Measurements from ENCODE around the gene KDELR1.
"Not testable (repeated sequence)": the region's sequence is repeated elsewhere in the genome, so short reads cannot be mapped to it uniquely, and the experiment has no call there.

Gene KDELR1

DNA sequence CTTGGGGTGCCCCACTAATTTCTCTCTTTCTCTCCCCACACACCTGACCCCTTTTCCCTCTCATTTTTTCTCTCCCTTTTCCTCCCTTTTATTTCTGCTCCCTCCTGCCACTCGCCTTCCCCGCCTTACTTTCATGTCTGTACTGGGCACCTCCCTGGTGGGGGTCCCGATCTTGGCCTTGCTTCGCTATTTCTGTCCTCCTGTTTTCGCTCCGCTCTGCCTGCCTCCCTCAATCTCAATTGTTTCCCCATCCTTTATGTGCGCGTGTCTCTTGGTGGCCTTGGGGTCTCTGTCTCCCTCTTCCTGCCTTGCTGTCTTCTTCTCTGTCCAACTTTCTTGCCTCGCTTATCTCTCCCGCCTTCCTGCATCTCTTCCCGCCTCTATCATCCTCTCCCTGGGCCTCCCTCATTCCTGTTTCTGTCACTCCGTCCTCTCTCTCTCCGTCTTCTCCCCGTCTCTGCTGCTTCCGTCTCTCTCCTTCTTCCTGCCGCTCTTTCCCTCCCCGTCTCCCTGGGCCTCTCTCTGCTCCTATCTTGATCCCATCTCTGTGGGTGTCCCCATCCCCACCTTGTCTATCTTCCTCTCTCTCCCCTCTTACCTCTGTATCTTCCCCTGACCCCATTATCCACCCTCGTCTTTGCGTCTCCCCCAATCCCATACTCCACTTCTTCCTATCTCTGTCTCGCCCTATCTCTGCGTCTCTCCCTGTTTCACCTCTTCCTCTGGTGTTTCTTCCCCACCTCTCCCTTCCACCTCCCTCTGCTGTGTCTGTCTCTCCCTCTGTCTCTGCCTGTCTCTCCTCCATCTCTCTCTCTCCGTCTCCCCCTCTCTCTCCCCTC, 6.1 kb upstream of the KDELR1 start:
- no peak for DNase-seq

DNA sequence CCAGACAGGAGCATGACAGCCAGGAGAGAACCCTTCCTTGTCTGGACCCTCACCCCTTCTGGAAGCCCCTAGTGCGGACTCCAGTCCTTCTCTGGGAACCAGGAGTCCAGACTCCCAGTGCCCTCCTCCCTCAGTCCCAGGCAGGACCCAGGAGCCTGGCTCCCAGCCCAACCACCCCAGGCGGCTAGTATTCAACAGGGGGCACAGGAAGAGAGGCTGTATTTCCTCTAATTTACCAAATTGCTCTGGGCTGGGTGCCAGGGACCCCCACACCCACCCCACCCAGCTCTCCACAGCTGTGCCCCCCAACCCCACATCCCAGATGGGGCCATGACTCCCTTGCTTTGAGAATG, 5.4 kb upstream of the KDELR1 start:
- no peak for DNase-seq

DNA sequence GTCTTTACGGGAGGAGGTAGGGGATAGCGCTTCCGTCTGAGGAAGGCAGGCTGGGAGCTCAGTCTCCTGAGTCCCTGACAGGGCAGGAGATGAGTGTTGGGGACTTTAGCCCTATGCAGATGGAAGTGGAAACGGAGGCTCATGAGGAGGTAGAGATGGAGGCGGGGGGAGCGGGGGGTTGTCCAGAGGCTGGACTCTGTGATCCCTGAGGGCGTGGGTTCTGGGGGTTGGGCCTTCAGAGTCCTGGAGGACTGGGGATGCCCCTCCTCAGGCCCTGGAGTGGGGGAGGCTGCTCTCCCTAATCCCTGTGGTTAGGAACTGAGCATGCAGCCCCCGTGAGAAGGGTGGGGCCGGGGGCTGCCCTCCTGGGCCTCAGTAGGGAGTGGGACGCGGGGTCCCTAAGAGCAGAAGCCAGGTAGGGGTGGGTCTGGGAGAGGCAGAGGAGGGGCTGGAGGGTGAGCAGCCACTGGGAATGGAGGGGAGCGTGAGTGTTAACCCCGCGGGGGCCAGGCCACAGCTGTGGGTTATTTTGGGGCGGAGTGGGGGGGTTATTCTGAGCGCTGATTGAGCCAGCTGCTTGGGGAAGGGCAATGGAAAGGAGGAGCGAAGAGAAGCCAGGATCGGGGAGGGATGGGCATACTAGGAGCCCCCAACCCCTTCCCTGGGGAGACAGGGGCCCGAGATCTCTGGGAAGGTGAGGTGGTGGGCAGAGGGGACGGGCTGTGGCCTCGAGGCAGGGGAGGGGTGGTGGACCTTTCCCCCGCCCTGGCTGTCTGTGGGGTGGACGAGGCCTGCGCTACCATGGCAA, 4.9 kb upstream of the KDELR1 start:
- DNase-seq, result no peak

DNA sequence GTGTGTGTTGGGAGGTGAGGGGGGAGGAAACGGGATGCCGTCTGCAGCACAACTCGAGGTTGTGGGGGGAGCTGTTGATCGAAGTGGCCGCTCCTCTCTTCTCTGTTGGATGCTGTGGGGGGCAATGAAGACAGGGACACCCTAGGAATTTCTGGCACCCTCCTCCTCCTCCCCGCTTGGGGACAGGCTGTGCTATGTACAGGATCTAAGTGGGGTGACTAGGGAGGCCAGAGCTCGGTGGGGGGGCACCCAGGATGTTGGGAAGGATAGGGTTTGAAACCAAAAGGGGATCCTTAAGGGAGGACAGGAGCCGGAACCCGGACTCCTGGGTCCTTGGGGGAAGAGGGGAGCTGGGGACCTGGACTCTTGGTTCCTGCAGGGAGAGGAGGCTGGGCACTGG, 4.1 kb upstream of the KDELR1 start:
- DNase-seq, result no peak

DNA sequence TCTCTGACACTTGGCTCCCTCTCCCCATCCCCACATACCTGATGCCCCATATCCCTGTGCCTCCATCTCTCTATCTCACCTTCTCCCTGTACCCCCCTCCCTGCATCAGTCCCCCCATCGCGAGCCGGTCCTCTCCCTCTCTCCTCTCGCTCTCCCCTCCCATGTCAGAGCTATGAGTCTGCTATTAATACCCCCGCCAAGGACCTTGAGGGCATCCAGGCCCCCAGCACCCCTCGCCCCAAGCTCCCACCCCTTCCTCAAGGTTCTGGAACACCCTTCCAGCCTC, 3.8 kb upstream of the KDELR1 start:
- DNase-seq, result no peak

DNA sequence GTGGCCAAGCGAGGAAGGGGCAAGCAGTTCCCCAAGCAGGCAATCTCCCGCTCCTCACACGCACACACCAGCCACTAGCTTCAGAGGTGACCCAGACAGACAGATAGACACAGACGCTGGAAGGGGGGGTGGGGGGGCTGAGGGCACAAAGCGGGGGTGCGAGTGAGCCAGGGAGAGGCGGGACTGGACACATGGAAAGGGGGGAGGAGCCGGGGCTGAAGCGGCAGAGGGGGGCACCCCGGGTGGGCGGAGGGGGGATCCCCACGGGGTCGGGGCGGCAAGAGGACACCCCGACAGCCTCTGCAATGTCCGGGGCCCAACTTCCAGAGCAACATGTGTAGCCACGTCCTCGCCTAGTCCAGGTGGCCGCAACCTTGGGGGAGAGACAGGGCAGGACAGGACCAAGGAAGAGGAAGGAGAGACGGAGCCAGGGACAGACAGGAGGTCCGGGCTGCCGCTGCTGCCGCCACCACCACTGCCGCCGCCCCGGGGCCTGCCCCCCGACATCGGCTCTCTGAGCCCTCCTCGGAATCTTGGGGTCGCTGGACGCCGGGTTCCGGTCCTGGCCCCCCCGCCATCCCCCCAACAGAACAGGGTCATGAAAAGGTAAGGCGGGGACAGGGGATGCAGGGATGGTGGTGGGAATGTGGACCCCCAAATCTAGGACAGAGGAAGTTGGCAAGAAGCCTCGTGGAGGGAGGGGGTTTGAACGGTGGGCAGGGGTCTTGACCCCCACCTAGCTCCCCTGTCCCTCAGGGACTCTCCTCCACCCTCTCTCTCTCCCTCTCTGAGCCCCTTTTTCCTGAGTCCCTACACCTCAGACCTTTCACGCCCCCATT, 3.2 kb upstream of the KDELR1 start:
- no peak for DNase-seq

DNA sequence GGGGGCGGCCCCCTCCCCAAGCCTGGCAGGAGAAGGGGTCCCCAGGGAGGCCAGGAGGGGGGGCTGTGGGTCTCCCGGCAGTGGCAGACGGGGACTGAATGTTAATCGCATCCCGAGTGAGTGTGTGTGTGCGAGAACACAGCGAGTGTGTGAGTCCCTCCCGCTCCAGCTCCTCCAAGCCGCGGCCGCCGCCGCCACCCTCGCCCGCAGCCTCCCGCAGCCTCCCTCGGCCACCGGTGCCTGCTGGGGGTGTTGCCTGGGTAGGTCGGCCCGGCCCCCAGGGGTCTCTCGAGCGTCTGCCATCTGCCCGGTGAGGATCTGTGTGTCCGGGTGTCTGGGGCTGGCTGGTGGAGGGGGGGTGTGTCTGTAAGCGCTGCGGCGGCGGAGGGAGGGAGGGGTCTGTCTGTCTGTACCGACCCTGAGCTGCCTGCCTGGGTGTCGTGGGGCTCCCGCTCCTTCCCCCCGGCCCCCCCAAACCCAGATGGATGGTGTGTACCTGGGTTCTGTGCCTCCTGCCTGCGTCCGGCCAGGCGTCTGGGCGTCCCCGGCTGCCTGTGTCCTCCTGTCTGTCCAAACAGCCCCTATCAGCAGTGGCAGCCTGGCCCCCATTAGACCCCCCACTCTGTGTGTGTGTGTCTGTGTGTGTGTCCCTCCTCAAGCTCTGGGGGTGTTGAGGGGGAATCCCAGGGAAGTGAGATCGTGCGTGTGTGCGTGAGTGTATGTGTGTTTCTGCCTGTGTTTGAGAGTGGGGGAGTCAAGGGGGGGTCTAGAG, 2.4 kb upstream of the KDELR1 start, which contains the start of gene GRIN2D:
TSS of gene GRIN2D (plus strand) at position 110 of the 772 bp plus-strand sequence. CDS start 4,725 bp downstream, outside the sequence.
- no peak for DNase-seq

DNA sequence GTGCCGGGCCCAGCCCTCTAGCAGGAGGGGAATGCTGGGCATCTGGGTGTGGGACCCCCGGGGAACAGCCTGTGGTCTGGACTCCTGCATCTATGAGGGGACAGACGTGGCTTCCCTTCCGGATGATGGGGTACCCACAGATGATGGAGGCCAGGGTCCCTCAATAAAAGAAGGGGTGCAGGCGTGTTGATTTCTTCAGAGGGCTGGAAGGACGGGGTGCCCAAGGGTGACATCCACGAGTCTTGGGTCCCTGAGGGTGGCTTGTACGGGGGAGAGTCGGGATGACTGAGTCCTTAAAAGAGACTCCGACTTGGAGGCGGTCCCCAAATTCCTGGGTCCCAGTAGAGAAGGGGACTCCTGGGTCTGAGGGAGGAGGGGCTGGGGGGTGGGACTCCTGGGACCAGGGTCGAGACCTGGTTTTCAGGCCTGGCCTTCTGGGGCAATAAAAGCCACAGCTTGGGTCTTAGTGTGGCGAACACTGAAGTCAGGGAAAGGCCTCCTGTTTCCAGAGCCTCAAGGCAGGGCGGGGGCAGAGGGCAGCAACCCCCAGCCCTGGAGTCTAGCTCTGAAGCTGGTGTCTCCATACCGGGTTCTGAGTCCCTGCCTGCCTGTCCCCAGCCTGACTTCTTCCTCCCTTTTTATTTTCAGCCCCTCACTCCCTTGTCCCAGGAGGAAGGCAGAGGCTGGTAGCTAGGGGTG, 1.7 kb upstream of the KDELR1 start:
- DNase-seq, result no peak

DNA sequence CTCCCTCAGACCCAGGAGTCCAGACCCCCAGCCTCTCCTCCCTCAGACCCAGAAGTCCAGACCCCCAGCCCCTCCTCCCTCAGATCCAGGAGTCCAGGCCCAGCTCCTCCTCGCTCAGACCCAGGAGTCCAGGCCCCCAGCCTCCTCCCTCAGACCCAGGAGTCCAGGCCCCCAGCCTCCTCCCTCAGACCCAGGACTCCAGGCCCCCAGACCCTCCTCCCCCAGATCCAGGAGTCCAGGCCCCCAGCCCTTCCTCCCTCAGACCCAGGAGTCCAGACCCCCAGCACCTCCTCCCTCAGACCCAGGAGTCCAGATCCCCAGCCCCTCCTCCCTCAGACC, 624 bp upstream of the KDELR1 start:
- not testable (repeated sequence) for DNase-seq

DNA sequence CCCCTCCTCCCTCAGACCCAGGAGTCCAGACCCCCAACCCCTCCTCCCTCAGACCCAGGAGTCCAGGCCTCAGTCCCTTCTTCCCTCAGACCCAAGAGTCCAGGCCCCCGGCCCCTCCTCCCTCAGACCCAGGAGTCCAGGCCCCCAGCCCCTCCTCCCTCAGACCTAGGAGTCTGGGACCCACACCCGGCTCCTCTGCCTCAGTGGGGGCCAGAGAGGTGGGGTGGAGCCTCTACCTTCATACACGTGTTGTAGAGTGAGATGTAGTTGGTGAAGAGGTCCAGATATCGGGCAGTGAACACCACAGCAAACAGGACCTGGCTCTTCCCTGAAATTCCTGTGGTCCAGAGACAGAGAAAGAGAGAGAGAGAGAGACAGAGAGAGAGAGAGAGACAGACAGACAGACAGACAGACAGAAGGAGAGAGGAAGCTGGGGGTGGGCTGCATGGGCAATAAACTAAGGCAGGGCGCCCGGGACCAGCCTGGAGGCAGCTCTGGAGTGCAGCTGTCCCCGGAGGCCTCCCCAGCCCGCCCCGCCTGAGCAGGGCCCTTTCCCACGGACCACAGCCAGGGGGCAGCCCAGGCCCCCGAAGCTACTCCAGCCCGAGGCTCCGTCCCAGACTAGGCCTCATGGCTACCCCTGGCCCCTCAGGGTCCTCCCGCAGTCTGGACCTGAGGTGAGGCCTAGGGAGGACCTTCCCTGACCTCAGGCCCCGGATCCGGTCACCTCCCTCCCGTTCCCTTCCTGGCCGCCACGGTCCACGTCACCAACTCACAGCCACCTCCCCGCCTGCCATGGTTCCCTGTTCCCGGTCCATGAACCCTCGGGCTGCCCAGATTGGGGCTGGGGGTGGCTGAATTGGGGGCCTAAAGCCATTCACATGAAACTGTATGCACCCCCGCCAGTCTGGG, 907 bp downstream of the KDELR1 start:
- peak; percentile 44 for DNase-seq

DNA sequence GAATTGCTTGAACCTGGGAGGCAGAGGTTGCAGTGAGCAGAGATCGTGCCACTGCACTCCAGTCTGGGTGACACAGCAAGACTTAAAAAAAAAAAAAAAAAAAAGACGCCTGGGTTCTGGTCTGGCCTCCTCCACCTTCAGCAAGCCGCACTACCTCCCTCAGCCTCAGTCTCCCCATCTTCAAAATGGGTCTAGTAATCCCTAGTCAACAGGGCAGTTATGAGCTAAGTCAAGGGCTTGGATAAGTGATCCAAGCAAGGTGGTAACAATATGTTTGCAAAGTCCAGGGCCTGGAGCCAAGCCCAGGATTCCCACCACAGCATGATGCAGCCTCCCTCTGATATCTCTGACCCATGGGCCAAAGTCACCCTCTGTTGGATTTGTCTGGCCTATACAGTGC, 4.4 kb downstream of the KDELR1 start:
- no peak for DNase-seq

DNA sequence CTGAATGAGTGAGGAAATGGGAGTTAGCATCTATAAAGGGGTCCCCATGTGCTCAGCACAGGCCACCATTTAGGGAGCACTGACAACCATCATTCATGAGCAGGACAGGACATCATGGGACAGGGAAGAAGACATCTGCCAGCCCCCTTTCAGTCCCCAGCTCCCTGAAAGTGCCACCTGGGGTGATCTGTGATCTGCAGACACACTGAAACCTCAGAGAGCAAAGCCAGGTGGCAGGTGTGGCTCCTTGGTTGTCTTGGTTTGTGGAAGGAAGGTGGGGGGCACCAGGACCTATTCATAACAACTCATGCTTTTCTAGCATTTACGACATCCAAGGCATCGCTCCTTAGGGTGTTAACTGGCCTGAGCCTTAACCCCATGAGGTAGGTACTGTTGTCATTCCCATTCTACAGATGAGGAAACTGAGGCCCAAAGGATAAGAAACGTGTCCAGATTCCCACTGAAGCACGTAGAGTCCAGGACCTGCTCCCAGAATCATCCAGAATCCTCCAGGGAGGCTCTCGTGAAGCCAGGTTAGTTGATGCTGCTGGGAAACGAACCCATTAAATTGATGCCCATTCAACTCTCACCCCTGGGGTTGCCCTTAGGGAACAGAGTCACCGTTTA, 5.8 kb downstream of the KDELR1 start:
- no peak for DNase-seq

DNA sequence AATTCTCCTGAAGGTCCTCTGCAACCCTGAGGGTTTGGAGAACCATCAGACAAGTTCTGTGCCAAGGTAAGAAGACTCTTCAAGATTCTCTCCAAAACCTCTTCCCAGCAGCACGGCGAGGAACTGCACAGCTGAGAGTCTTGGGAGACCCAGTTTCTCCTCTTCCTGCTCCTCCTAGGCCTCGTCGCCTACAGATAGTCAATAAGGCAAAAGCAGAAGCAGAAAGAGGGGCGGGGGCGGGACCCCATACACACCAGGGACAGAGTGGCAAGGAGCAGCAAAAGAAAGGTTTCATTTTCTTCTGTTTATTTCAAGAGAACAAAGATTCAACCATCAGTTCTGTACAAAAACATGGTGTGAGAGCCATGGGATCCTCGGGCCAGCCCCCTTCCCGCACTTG, 9.1 kb downstream of the KDELR1 start:
- DNase-seq, result no peak

DNA sequence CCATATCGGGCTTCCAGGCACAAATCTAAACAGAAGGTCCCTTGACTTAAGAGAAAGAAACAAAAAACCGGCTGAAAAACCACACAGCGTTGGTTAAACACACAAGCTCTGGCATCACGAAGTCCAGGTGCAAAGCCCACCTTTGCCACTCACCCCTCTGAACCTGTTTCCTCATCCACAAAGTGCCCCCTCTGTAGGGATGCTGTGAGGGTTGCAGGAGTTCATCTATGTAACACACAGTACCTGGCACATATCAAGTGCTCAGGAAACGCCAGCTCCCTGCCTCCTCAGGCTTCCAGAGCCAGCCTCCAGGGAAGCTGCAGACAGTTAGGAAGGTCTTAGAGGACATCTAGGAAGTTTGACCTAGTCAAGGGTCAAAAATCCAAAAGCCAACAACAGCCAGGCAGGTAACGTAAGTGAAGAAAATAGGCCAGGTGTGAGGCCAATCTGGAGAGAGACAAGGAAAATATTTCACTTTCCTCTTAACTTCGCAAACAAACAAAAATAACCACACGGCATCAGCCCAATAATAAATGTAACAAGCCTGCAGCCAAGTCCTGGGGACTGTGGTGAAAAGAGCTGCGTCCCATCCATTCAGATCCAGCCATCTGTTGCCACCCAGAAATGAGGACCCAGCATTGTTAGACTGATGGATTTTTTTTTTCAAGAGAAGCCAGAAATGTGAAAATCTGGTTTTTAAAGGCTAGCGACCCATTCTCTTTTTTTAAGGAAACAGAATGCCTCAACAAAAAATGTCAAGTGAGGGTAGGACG, 10.0 kb downstream of the KDELR1 start:
- no peak for DNase-seq

DNA sequence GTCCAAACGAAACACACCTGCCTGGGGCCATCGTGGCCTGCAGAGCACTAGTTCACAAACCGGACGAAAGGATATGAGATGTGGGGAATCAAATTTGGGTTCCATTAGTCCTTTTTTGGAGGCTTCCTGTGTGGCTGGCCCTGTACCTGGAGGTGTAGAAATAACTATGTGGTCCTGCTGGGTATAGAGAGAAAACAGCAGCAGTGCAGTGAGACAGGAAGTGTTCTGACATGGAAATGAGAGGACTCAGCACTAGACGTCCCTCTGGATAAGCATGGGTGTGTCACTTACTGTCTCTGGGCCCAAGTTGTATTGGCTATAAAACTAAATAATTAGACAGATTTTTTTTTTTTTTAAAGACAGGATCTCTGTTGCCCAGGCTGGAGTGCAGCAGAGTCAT, 12.3 kb downstream of the KDELR1 start:
- DNase-seq, result no peak

DNA sequence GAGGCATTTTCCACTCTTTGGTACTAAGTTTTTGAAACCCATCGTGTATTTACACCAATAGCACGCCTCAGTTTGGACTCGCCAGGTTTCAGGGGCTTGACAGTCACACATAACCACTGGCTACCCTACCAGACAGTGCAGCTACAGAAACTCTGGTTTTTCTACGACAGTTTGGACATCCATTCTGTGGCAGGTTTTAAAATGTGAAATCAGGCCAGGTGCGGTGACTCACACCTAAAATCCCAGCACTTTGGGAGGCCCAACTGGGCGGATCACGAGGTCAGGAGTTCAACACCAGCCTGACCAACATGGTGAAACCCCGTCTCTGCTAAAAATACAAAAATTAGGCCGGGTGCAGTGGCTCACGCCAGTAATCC, 13.2 kb downstream of the KDELR1 start:
- DNase-seq, result no peak

DNA sequence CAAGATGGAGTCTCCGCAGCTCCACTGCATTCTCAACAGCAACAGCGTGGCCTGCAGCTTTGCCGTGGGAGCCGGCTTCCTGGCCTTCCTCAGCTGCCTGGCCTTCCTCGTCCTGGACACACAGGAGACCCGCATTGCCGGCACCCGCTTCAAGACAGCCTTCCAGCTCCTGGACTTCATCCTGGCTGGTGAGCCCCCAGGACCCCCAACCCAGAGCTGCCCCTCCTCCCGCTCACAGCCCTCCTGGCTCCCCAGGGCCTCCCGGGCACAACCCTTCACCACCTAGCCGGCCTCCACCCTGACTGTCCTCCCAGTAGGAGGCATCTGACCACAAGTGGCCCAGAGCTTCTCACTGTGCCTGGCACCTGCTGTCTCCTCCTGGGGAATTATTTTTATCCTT, 17.8 kb downstream of the KDELR1 start:
- no peak for DNase-seq

DNA sequence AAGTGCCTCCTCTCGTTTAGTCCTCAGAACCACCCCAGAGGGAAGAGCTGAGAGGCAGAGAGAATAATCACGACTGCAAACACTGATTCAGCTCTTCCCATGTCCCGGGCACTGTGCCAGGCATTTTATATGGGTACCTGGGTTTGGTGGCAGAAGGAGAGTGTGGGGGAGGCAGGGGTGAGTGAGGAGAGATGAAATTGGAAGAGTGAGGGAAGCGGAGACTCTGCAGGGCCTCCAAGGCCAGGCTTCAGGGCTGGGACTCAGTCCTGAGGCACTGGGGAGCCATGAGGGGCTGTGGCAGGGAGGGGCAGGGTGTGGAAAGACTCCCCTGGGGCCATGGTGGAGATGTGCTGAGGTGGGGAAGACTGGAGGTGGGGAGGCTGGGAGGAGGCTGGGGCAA, 18.4 kb downstream of the KDELR1 start:
- no peak for DNase-seq

DNA sequence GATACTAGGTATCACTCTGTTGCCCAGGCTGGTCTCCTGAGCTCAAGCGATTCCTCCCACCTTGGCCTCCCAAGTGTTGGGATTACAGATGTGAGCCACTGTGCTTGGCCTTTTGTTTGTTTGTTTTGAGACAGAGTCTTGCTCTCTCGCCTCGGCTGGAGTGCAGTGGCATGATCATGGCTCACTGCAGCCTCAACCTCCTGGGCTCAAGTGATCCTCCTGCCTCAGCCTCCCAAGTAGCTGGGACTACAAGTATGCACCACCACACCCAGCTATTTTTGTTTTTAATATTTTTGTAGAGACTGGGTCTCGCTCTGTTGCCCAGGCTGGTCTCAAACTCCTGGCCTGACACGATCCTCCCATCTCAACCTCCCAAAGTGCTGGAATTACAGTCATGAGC, 19.6 kb downstream of the KDELR1 start:
- DNase-seq, result not testable (repeated sequence)

DNA sequence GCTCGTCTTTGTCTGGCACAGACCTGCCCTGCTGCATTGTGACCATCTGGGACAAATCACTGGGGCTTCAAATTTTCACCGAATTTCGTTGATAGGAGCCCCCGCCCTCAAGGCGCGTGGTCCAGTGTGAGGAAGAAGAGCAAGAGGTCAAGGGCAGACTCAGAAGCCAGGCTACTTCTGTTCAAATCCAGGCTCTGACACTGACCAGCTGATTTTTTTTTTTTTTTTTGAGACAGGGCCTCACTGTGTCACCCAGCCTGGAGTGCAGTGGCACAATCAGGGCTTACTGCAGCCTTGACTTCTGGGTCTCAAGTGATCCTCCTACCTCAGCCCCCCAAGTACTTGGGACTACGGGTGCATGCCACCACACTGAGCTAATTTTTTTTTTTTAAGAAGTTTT, 20.0 kb downstream of the KDELR1 start:
- DNase-seq, result no peak

Measured in T1000 (cell line).